Lung (tissue), 12 donors: ENCODE data around the gene GATA3. TPM values are rescaled to one million over a fixed set of nuclear protein-coding genes. Genes with fewer than 3 reads are reported as not detected.

Experiments
- ATAC-seq: fragments of 200-7000 bp; cut with Tn5 transposase; one replicate; pipeline ENCODE4 v1.9.1; 2020; ENCODE audit warnings: moderate number of reproducible peaks; ENCODE audit not compliant: insufficient read depth, low FRiP score
- DNase-seq, 3 donors: peaks; one replicate each; pipeline ENCODE4 v3.0.0-alpha.2; 2013 to 2017
- H3K27ac ChIP-seq, 2 donors: one replicate each; pipeline ENCODE4 v1.5.1; 2013; ENCODE audit warnings: mild to moderate bottlenecking in 2 of 2, moderate library complexity in 2 of 2, control low read depth in 1 of 2, inconsistent platforms in 1 of 2, low read depth in 1 of 2, low read length in 1 of 2
- H3K27me3 ChIP-seq, 3 donors: one replicate each; pipeline ENCODE4 v1.5.1; 2013; ENCODE audit warnings: low read length in 2 of 3; ENCODE audit not compliant: control insufficient read depth in 3 of 3, insufficient read depth in 3 of 3
- H3K36me3 ChIP-seq, 4 donors: one replicate each; pipeline ENCODE4 v1.5.1; 2013; ENCODE audit warnings: low read length in 4 of 4, mild to moderate bottlenecking in 1 of 4, moderate library complexity in 1 of 4; ENCODE audit not compliant: control insufficient read depth in 4 of 4, insufficient read depth in 4 of 4
- H3K4me1 ChIP-seq, 5 donors: one replicate each; pipeline ENCODE4 v1.5.1; 2013; ENCODE audit warnings: low read length in 5 of 5, mild to moderate bottlenecking in 2 of 5, moderate library complexity in 1 of 5; ENCODE audit not compliant: control insufficient read depth in 5 of 5, insufficient read depth in 5 of 5
- H3K4me3 ChIP-seq: one replicate; pipeline ENCODE4 v1.5.1; 2013; ENCODE audit warnings: mild to moderate bottlenecking, control low read depth, moderate library complexity
- H3K9ac ChIP-seq, 2 donors: one replicate each; pipeline ENCODE4 v1.5.1; 2013; ENCODE audit warnings: low read length in 2 of 2, control low read depth in 1 of 2; ENCODE audit not compliant: insufficient read depth in 1 of 2
- H3K9me3 ChIP-seq, 4 donors: one replicate each; pipeline ENCODE4 v1.5.1; 2013; ENCODE audit warnings: low read length in 3 of 4, mild to moderate bottlenecking in 1 of 4, moderate library complexity in 1 of 4; ENCODE audit not compliant: control insufficient read depth in 4 of 4, insufficient read depth in 3 of 4
- CTCF ChIP-seq: IDR thresholded peaks from 2 replicates; pipeline ENCODE4 v1.5.1; 2012; ENCODE audit warnings: mild to moderate bottlenecking; ENCODE audit errors: control extremely low read depth, extremely low read depth
- WGBS, 2 donors: extraction: QIAGEN DNeasy Blood & Tissue Kit; methylation state at CpG; one replicate each; pipeline ENCODE4 v1.1.7; 2013; 5-methylcytosine and 5-hydroxymethylcytosine counted together
- polyA plus RNA-seq, 2 donors: library from polyadenylated mRNA; stranded (reverse); fragments of 200-250 nt; gene quantifications; one replicate each; pipeline ENCODE4 v1.2.1, GENCODE V29; 2013
- total RNA-seq, 2 donors: library from RNA; depleted of rRNA in 1 of 2; stranded (reverse); fragments of >200 nt in 1 of 2; gene quantifications; one replicate each; pipeline ENCODE4 v1.2.1, GENCODE V29; 2014 to 2021
- donor health status: control.
- donor health status: control.
- donor health status: Bipolar disorder and iron deficiency.
- donor health status: healthy.
- donor health status: DM: yes; HTN: yes; CAD: no.

GATA3 gene
- total and polyA plus RNA-seq, 4 donors, result 0.94 to 3.4 (median 1.8) TPM

- Histone ChIP-seq H3K4me1 (peaks cover 0 to 11% (median 7%) of the 10 kb centered on the region in 5 donors), H3K4me3 (no peak overlapping the region), H3K36me3 (no peaks in the 10 kb centered on the region), H3K9me3 (peaks cover 0 to 5% (median 0%) of the 10 kb centered on the region in 4 donors), H3K9ac (no peak overlapping the region), H3K27me3 (peaks cover 0 to 89% (median 84%) of the 10 kb centered on the region in 3 donors), H3K27ac (peak overlapping the region in 1 of 2 donors; percentile 58)
- DNase-seq (no peak), ATAC-seq (no peak)
- WGBS, 2 donors, result 43 to 47% methylated on average over 16 of the region's 16 CpGs
- no peak for TF ChIP-seq CTCF
Observed at GRCh38 chr10:8059191-8059936, 4.9 kb downstream of the GATA3 start.

GRCh38 chr10:8060010-8060703, 5.7 kb downstream of the GATA3 start:
- Histone ChIP-seq H3K36me3 (no peaks in the 10 kb centered on the region), H3K27ac (no peak overlapping the region), H3K4me3 (no peak overlapping the region), H3K9ac (no peak overlapping the region), H3K4me1 (peaks cover 0 to 8% (median under 1%) of the 10 kb centered on the region in 5 donors), H3K27me3 (peaks cover 0 to 95% (median 83%) of the 10 kb centered on the region in 3 donors), H3K9me3 (peaks cover 0 to 5% (median 0%) of the 10 kb centered on the region in 4 donors)
- 7 to 11% methylated on average over 15 of the region's 15 CpGs for WGBS, 2 donors
- ATAC-seq, result no peak
- peak in 1 of 3 donors; percentile 14 for DNase-seq
- TF ChIP-seq CTCF, result no peak

GRCh38 chr10:8060704-8061121, 6.2 kb downstream of the GATA3 start:
- no peaks in the 10 kb centered on the region for H3K36me3 ChIP-seq
- peaks cover 0 to 5% (median 0%) of the 10 kb centered on the region in 5 donors for H3K4me1 ChIP-seq
- H3K9ac ChIP-seq, result no peak overlapping the region
- H3K9me3 ChIP-seq, result peaks cover 0 to 3% (median 0%) of the 10 kb centered on the region in 4 donors
- DNase-seq, result no peak
- peak overlapping the region in 1 of 2 donors; percentile 9 for H3K27ac ChIP-seq
- 13 to 34% methylated on average over 10 of the region's 10 CpGs for WGBS, 2 donors
- no peak for TF ChIP-seq CTCF
- H3K27me3 ChIP-seq, result peaks cover 0 to 92% (median 79%) of the 10 kb centered on the region in 3 donors
- no peak for ATAC-seq
- no peak overlapping the region for H3K4me3 ChIP-seq
